ENCODE results near the gene CRNN.

DNA sequence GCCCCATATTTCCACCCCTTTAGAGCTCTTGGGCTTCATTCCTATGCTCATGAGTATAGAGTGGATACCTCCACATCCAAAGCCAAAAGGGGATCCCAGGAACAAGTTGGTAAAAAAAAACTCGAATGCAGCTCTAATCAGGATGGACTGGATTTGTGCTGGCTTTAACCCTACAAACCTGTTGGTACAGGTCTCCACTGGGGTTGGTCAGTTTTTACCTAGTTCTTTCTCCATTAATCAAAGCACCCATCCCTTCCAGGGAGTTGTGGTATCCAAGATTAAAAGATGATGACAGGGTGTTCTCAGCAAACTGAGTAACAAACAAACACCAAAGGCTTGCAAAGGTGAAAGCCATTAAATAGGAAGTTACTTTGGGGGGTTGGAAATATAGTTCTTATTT lies 5.9 kb upstream of the CRNN start:
- TF ChIP-seq, protein P1, sequence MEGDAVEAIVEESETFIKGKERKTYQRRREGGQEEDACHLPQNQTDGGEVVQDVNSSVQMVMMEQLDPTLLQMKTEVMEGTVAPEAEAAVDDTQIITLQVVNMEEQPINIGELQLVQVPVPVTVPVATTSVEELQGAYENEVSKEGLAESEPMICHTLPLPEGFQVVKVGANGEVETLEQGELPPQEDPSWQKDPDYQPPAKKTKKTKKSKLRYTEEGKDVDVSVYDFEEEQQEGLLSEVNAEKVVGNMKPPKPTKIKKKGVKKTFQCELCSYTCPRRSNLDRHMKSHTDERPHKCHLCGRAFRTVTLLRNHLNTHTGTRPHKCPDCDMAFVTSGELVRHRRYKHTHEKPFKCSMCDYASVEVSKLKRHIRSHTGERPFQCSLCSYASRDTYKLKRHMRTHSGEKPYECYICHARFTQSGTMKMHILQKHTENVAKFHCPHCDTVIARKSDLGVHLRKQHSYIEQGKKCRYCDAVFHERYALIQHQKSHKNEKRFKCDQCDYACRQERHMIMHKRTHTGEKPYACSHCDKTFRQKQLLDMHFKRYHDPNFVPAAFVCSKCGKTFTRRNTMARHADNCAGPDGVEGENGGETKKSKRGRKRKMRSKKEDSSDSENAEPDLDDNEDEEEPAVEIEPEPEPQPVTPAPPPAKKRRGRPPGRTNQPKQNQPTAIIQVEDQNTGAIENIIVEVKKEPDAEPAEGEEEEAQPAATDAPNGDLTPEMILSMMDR (IDR thresholded peaks at IDR 0.05): no peak
- TF ChIP-seq, protein P2, sequence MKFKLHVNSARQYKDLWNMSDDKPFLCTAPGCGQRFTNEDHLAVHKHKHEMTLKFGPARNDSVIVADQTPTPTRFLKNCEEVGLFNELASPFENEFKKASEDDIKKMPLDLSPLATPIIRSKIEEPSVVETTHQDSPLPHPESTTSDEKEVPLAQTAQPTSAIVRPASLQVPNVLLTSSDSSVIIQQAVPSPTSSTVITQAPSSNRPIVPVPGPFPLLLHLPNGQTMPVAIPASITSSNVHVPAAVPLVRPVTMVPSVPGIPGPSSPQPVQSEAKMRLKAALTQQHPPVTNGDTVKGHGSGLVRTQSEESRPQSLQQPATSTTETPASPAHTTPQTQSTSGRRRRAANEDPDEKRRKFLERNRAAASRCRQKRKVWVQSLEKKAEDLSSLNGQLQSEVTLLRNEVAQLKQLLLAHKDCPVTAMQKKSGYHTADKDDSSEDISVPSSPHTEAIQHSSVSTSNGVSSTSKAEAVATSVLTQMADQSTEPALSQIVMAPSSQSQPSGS (CRISPR knock-in tag; IDR thresholded peaks at IDR 0.05; ENCODE audit: borderline replicate concordance, low read depth): no peak
- TF ChIP-seq, protein P3, sequence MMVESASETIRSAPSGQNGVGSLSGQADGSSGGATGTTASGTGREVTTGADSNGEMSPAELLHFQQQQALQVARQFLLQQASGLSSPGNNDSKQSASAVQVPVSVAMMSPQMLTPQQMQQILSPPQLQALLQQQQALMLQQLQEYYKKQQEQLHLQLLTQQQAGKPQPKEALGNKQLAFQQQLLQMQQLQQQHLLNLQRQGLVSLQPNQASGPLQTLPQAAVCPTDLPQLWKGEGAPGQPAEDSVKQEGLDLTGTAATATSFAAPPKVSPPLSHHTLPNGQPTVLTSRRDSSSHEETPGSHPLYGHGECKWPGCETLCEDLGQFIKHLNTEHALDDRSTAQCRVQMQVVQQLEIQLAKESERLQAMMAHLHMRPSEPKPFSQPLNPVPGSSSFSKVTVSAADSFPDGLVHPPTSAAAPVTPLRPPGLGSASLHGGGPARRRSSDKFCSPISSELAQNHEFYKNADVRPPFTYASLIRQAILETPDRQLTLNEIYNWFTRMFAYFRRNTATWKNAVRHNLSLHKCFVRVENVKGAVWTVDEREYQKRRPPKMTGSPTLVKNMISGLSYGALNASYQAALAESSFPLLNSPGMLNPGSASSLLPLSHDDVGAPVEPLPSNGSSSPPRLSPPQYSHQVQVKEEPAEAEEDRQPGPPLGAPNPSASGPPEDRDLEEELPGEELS (CRISPR knock-in tag; IDR thresholded peaks at IDR 0.05): no peak
- TF ChIP-seq, protein P4, sequence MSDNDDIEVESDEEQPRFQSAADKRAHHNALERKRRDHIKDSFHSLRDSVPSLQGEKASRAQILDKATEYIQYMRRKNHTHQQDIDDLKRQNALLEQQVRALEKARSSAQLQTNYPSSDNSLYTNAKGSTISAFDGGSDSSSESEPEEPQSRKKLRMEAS (CRISPR knock-in tag; IDR thresholded peaks at IDR 0.05): no peak
- TF ChIP-seq, protein P5, sequence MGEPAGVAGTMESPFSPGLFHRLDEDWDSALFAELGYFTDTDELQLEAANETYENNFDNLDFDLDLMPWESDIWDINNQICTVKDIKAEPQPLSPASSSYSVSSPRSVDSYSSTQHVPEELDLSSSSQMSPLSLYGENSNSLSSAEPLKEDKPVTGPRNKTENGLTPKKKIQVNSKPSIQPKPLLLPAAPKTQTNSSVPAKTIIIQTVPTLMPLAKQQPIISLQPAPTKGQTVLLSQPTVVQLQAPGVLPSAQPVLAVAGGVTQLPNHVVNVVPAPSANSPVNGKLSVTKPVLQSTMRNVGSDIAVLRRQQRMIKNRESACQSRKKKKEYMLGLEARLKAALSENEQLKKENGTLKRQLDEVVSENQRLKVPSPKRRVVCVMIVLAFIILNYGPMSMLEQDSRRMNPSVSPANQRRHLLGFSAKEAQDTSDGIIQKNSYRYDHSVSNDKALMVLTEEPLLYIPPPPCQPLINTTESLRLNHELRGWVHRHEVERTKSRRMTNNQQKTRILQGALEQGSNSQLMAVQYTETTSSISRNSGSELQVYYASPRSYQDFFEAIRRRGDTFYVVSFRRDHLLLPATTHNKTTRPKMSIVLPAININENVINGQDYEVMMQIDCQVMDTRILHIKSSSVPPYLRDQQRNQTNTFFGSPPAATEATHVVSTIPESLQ (CRISPR knock-in tag; IDR thresholded peaks at IDR 0.05): no peak
- TF ChIP-seq, protein P6, sequence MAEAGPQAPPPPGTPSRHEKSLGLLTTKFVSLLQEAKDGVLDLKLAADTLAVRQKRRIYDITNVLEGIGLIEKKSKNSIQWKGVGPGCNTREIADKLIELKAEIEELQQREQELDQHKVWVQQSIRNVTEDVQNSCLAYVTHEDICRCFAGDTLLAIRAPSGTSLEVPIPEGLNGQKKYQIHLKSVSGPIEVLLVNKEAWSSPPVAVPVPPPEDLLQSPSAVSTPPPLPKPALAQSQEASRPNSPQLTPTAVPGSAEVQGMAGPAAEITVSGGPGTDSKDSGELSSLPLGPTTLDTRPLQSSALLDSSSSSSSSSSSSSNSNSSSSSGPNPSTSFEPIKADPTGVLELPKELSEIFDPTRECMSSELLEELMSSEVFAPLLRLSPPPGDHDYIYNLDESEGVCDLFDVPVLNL (CRISPR knock-in tag; IDR thresholded peaks at IDR 0.05; ENCODE audit: borderline replicate concordance, low read depth): no peak
- TF ChIP-seq, protein P7, sequence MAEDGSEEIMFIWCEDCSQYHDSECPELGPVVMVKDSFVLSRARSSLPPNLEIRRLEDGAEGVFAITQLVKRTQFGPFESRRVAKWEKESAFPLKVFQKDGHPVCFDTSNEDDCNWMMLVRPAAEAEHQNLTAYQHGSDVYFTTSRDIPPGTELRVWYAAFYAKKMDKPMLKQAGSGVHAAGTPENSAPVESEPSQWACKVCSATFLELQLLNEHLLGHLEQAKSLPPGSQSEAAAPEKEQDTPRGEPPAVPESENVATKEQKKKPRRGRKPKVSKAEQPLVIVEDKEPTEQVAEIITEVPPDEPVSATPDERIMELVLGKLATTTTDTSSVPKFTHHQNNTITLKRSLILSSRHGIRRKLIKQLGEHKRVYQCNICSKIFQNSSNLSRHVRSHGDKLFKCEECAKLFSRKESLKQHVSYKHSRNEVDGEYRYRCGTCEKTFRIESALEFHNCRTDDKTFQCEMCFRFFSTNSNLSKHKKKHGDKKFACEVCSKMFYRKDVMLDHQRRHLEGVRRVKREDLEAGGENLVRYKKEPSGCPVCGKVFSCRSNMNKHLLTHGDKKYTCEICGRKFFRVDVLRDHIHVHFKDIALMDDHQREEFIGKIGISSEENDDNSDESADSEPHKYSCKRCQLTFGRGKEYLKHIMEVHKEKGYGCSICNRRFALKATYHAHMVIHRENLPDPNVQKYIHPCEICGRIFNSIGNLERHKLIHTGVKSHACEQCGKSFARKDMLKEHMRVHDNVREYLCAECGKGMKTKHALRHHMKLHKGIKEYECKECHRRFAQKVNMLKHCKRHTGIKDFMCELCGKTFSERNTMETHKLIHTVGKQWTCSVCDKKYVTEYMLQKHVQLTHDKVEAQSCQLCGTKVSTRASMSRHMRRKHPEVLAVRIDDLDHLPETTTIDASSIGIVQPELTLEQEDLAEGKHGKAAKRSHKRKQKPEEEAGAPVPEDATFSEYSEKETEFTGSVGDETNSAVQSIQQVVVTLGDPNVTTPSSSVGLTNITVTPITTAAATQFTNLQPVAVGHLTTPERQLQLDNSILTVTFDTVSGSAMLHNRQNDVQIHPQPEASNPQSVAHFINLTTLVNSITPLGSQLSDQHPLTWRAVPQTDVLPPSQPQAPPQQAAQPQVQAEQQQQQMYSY (CRISPR knock-in tag; IDR thresholded peaks at IDR 0.05): no peak
- TF ChIP-seq CREM (CRISPR knock-in tag; IDR thresholded peaks at IDR 0.05): no peak
- TF ChIP-seq, protein P8, sequence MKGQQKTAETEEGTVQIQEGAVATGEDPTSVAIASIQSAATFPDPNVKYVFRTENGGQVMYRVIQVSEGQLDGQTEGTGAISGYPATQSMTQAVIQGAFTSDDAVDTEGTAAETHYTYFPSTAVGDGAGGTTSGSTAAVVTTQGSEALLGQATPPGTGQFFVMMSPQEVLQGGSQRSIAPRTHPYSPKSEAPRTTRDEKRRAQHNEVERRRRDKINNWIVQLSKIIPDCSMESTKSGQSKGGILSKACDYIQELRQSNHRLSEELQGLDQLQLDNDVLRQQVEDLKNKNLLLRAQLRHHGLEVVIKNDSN (CRISPR knock-in tag; IDR thresholded peaks at IDR 0.05): no peak
